OCI-M1 (cell line): ENCODE data around the gene CREG2.
"Not testable (repeated sequence)": the region's sequence is repeated elsewhere in the genome, so short reads cannot be mapped to it uniquely, and the experiment has no call there.

Experiments used
- DNase-seq: peaks from one replicate; lab custom pipeline; 2025; lab: John Stamatoyannopoulos, UW

Gene CREG2

DNA sequence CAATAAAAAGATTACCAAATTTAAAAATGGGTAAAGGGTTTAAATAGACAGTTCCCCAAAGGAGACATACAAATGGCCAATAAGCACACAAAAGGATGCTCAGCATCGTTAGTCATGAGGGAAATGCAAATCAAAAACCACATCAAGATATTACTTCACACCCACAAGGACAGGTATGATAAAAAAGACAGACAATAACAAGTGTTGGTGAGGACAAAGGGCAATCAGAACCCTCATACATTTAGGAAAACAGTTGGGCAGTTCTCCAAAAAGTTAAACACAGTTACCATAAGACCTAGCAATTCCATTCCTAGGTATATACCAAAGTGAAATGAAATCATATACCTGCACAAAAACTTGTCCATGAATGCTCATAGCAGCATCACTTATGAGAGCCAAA is 14.5 kb downstream of the CREG2 start:
- DNase-seq = no peak

DNA sequence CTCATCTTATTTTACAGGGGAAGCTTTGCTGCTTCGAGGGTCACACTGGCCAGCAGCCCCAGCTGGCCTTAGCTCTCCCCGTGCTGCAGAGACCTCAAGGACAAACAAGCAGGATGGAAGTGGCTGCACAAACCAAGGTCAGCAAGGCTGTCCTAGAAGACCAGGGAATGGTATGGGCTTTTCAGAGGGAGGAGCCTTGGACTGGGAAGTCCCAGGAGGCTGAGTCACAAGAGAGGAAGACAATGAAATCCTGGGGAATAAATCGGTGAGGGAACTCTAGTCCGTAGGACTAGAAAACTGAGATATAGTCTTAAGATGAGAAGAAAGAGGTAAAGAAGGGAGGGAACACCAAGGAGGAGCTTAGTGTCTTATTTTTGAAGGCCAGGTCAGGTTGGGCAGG is 15.7 kb downstream of the CREG2 start:
- no peak for DNase-seq

DNA sequence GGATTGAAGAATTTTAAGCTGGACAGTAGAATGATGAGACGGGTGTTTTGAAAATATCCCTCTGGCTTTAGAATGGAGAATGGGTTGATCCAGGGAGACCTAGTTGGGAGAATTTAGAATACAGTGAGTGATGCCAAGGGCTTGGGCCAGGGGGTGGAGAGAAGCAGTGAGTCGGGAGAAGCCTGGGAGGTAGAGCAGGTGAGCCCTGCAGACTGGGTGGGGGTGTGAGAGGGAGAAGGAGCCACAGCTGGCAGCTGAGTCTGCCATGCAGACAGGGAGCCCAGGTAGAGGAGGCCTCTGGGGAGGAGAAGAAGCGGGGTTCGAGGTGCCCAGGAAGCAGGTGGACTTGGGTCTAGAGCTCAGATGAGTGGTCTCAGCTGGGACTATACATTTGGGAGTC is 18.2 kb downstream of the CREG2 start:
- DNase-seq = no peak

DNA sequence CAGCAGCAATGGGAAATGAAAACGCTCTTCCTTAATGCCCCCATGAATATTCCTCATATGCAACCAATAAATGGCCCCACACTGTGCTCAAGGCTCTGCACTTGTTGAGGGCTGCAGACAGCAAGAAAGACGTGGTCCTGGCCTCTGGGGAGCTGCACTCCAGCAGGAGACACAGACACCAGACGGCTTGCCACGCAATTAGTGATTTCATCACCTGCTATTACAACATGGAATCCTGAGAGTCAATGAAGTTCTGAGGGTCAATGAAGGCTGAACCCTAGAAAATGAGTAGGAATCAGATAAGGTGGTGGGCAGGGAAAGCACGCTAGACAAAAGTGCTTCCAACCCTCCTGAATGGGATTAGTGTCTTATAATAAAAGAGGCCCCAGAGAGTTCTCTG is 18.9 kb downstream of the CREG2 start:
- DNase-seq = no peak

DNA sequence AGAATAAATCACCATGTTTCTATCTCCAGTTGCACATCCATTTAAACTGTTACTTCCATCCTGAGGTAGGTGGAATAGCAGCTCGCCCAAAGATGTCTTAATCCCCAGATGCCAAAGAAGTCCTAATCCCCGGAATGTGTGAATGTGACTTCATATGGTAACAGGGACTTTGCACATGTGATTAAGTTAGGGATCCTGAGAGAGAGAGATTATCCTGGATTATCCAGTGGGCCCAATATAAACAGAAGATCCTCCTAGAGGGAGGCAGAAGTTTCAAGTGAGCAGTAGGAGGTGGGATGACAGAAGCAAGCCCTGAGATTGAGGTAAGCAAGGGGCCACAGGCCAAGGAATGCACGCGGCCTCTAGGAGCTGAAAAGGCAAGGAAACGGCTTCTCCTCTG is 19.8 kb downstream of the CREG2 start:
- no peak for DNase-seq

DNA sequence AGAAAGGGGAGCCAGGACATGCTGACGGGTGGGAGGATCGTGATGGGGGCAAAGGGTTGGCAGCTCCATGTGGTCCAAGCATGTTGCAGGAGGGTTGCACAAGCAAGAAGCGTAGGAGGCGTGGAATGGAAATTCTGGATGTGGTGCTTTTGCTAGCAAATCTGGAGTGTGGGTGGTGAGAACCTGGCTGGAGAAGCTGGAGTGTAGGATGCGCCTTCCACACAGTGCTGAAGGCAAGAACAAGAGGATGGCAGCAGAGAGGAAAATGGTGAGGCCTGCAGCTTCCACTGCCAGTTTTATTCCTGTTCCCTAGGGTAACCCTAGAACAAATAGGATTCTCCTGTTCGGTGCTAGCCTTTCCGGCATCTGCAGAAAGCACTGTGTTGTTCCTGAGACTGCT is 22.4 kb downstream of the CREG2 start:
- DNase-seq = no peak

DNA sequence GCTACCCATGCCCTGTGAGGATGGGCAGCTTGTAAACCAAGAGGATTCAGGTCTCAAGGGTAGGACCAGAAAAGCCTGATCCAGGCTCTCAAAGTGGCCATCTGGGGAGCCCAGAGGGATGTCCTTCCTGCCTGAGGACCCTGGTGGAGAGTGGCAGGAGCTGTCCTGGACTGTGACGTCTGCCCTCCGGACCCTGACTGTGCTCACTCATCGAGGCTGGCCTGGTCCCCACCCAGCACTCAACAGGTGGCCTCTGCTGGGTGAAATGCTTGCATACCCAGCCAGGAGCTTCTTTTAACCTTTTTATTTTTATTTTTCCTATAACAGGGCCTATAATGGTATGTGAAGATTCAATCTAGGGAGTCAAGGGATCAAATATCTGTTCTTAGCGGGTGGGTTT is 24.5 kb downstream of the CREG2 start:
- no peak for DNase-seq

DNA sequence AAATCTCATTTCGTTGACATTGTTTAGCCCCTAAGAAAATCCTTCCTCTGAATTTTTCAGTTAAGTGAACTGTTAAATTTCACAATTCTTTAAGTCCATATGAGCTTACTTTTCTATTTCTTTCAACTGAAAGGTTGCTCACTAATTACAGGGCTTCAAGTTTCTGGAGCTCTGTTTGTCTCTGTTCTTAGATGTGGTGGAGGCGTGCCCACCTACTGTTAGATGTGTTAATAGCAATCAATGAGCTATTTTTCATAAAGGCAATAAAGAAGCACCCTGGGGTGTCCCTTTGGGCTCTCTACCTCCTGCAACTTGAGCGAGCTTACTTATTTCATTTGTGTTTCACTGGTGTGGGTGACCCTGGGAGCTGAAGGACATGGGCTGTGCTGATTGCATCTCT is 25.0 kb downstream of the CREG2 start:
- DNase-seq = no peak

DNA sequence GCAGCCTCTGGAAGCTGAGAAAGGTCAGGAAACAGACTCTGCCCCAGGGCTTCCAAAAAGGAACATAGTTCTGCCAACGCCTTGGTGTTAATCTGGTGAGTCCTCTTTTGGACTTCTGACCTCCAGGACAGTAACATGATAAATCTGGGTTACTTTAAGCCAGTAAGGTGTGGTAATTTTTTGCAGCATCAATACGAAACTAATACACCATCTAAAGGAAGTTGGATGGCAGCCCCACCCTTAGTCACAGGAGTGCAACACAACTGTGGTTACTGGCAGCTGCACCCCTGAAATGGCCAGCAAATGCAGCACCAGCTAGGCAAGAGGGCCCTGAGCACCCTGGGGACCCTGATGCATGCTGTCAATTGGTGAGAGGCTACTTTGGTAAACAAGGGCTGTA is 25.8 kb downstream of the CREG2 start:
- DNase-seq = no peak

DNA sequence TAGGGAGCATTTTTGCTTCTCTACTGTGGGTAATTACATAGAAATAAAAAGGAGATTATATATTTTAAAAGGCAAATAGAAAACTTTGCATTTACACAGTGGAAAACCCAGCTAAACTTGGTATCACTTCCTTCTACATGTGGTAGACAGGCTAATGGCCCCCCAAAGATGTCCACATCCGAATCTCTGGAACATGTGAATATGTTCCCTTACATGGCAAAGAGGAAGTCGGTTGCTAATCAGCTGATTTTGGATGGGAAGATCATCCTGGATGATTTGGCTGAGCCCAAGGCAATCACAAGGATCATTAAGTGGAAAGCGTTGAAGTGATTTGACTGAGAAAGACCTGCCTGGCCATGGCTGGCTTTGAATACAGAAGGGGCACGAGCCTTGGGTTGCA is 26.2 kb downstream of the CREG2 start:
- no peak for DNase-seq

DNA sequence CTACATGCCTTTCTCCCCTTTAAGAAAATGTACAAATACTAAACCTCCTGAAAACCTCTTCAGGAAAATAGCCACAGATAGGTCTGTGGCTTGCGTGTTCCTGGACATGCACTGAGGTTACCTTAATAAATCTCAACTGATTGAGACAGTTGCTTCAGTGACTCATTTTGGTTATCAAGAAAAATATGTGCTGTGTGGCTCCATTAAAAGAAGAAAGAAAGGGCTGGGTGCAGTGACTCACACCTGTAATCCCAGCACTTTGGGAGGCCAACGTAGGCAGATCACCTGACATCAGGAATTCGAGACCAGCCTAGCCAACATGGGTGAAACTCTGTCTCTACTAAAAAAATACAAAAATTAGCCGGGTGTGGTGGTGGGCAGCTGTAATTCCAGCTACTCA is 27.1 kb downstream of the CREG2 start:
- DNase-seq = no peak

DNA sequence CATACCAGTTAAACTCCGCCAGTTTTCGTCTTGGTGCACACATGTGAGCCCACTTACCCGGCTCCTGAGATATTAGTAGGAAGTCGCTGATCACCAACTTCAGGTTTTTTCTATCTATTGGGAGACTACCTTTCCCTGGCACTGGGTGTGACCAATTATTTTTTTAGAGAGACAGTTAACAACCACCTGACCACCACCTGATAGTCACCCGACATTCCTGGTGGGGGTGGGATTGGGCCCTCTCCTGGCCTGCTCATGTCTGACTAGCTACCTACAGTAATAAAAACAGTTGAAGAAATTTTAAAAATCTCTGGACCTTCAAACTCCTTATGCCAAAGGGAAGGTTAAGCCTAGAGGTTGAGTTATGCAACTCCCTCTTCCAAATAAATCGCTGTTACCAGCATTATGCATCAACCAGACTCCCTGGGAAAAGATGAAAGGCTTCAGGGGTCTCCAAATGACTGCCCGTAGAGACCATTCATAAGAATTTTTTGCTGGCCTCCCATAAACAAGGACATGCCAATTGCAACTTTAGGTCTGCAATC is 27.8 kb downstream of the CREG2 start:
- DNase-seq = no peak

DNA sequence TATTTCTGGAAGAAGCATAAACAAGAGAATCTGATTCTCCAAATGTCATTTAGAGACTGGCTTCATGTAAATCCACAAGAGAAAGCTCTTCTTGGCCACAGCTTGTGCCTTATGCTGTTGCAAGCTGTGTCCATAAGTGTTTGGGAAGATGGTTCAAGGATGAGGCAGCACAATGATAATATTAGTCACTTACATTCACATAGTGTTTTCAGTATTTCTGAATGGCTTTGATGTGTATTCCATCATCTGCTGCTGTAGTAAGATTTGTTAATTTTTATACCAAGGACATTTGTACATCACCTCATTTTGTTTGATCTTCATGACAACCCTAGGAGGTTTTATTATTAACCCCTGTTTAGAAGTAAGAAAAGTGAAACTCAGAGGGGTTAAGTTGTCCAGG is 29.9 kb downstream of the CREG2 start:
- no peak for DNase-seq

DNA sequence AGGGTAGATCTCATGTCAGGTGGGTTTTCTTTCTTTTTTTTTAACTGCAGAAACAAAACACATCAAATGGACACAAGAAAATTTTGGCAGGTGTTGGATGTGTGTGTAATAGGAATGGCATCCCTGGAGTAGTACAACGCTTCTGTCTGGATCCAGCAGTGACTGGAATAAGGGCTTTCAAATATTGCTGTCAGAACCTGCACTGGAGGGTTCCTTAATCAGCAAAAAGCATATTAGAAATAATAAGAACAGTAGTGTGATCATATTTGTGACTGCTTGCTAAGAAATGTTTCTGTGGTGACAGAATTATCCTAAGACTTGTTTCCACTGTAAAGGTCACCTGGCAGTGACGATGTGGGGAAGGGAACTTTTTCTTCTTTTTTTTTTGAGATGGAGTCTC is 30.8 kb downstream of the CREG2 start:
- DNase-seq = no peak

DNA sequence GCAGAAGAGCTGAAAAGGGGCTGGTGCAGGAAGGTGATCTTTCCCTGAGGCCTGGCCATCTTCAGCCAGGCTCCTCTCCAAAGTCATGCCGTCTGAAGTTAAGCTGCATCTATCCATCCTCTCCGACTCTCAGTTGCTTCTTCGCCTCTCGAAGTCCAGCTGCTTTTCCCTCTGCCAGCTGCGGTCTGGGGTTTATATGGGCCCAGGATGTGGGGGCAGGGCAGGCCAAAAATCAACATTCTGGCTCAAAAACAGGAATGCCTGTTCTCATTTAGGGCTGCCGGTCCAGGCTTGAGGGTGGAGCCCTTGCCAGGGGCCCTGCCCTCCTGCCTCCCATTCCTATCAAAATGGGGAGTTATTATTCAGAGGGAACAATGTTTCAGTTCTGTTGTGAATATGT is 31.2 kb downstream of the CREG2 start:
- no peak for DNase-seq

DNA sequence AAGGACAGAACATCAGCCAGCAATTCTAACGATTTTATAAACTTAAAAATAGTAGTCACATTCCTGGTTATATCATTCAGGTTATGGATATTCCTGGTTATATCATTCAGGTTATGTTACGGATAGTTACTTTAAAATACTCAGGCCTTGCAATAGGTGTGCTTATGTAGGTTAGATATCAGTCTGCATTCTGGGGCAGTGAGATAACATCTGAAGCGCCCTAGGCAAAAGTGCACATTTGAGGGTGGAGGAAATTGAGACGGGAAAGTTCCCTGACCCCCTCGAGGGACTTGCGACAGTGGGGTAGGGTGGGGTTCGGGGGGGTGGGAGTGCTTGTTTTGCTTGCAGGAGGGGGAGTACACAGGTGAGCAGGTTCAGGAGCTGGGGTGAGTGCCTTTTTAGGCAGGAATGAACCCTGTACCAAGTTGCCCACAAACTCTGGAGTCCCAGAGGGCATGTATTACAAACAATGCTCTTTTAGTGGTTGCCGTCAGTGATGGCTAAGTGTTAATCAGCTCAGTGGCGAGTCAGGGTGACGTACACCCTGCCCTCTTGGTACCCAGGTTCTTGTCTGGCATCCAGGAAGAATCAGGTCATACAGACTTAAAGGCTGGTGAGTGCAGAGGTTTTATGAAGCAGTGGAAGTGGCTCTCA is 31.8 kb downstream of the CREG2 start:
- no peak for DNase-seq

DNA sequence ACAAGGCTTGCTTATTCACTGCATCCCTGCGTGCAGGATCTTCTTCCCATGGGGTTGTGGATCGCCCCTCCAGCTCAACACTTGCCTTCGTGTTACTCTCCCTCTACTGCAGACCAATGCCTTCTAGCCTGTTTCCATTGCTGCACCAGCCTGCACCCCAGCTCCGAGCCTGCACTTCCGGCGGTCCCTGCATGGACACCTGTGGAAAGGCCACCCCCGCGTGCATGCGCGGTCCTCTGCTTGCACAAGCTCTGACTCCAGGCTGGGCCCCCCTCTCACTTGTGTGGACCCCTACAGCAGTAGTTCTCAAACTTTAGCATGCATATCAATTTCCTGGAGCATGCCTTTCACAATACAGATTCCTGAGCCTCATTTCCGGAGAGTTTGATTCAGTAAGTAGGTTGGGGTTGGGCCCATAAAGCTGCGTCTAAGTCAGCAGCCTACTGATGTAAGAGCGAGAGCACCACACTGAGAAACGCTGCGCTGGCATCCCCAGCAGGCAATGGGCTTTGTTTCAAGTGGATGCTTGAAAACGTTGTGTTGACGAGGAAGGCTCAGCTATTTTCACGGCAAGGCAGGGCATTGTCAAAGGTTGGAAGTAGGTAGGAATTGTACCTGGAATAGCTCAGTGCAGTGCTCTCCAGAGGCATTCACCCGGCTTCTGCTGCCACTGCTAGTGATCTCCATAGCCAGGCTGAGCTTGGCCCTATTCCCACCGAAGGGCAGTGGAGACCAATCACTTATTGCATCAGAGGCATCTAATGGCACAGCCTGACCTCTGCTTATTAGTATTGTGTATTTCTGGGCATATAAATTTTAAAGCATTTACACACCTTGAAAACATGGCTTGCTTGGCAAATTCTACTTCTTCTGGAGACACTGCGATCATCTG is 32.6 kb downstream of the CREG2 start:
- DNase-seq = no peak

DNA sequence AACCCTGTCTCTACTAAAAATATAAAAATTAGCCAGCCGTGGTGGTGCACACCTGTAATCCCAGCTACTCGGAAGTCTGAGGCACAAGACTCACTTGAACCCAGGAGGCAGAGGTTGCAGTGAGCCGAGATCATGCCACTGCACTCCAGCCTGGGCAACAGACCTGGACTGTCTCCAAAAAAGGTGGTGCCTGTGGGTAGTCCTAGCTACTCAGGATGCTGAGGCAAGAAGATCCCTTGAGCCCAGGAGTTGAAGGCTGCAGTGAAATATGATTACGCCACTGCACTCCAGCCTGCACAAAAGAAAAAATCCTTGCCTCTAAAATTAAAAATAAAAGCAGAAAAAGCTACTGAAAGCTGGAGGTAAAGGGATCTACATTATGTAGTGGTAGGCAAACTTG is 34.7 kb downstream of the CREG2 start:
- not testable (repeated sequence) for DNase-seq

DNA sequence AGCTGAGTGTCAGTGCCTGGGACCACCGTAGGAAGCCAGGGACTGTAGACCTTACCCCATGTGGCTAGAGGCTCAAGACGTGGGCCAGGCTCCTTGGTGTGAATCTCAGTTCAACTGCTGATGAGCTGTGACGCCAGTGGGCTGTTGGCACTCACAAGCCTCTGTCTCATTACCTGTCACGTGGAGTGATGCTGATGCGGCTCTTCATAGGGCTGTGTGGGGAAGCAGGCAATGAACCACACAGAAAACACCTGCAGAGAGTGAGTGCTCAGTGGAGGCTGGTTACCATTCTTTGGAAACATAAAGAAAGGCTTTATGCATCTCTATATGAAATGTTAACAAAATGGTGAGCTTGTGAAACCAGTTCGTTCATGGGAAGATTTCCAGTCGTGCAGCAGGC is 36.1 kb downstream of the CREG2 start:
- DNase-seq = no peak

DNA sequence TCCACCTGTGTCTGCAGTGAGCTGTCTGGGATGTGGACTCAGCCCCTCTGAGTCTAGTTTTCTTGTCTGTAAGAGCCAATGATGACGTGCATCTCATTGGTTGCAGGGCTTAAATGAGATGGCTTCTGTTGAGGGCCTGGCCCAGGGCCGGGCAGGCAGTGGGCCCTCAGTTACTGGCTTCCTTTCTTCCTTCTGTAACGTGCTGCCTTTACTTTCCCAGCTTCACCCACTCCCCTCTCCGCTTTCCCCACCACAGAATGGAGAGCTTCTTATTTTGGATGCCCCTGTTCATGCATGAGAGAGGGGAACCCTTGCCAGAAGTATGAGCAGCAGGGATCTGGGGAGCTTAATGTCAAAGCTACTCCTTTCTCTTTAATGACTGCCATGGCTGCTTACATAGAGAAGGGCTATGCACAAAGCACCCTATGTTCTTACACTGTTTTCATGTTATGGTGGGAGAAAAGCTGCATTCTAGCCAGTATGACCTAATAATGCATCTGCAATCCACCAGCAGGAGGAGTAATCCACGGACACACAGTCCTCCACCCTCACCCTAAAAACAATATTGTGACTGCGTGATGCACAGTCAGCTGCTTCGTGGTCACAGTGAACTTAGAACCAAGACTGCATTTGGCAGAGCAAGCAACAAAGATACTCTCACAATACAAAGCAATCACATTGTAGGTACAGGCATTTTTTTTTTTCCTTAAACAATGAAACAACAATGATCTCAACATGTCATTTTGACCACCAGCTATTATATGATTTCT is 37.2 kb downstream of the CREG2 start:
- no peak for DNase-seq

DNA sequence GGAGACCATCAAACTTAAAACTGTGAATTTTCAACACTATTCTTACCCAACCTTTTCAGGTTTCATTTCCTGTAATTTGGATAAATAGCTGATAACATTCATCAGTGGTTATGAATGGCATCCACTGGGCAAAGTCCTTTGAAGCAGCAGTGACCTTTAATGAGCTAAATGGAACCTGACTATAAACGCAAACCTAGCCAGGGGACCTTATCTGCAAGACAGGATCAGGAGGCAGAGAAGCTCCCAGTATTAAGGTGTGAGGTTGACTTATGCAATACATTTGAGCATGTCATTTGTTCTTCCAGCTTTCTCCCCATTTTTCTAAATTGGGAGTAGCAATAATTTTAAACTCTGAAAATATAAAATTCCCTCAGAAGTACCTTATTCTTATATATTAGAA is 38.4 kb downstream of the CREG2 start:
- no peak for DNase-seq

DNA sequence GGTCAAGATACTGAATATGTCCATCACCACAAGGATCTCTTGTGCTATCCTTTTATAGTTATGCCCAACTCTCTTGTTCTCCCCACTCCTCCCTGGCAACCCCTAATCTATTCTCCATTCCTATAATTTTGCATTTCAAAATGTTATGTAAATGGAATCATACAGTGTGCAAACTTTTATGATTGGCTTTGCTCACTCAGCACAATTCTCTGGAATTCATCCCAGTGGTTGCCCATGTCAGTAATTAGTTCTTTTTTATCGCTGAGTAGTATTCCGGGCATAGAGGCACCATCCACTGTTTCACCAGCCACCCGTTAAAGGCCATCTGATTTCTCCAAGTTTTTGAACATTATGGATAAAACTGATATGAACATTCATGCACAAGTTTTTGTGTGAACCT is 40.4 kb downstream of the CREG2 start:
- no peak for DNase-seq

DNA sequence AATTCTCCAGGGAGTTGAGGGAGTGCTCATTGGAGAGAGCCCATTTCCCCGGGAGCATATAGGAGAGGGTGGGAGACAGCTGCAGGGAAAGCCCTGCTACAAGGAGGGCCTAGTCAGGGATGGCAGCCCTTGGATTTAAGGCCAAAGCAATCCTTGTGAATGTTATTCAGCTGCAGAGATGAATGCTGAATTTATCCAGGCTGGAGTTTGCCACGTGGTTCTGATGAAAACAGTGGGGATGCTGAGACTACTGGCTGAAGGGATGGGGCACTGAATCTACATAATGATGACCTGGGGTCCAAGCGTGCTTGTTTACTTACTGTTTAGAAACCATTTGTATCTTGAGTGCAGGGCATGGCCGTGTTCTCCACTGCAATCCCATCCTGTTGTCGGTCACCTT is 43.2 kb downstream of the CREG2 start:
- no peak for DNase-seq
